Subcutaneous adipose tissue (tissue), 4 donors: Measurements from ENCODE around the gene IFNLR1. TPM values are rescaled to one million over a fixed set of nuclear protein-coding genes. Genes with fewer than 3 reads are reported as not detected.

ENCODE experiments used
- total RNA-seq, 4 donors: library from RNA; depleted of rRNA; stranded (reverse); fragments of >200 nt; gene quantifications; one replicate each; pipeline ENCODE4 v1.1.0, GENCODE V29; 2016
- TF ChIP-seq, protein P1 (sequence below): fragments of 450-650 bp; IDR thresholded peaks from one replicate; pipeline ENCODE4 v1.5.1; 2016; ENCODE audit warnings: low read depth, mild to moderate bottlenecking, control low read depth, antibody characterized with exemption, moderate library complexity

The IFNLR1 gene
- total RNA-seq, 4 donors from 2014 or later = 0.22 to 6.1 (median 0.49) TPM; not detected in 1

DNA sequence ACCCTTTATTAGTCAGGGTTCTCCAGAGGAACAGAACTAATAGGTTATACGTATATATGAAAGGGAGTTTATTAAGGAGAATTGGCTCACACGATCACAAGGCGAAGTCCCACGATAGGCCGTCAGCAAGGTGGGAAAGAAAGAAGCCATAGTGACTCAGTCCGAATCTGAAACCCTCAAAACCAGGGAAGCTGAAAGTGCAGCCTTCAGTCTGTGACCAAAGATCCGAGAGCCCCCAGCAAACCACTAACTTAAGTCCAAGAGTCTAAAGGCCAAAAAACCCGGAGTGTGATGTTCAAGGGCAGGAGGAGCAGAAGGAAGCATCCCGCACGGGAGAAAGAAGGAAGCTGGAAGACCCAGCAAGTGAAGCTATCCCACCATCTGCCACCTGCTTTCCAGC lies 9.9 kb downstream of the IFNLR1 start:
- TF ChIP-seq, protein P1, sequence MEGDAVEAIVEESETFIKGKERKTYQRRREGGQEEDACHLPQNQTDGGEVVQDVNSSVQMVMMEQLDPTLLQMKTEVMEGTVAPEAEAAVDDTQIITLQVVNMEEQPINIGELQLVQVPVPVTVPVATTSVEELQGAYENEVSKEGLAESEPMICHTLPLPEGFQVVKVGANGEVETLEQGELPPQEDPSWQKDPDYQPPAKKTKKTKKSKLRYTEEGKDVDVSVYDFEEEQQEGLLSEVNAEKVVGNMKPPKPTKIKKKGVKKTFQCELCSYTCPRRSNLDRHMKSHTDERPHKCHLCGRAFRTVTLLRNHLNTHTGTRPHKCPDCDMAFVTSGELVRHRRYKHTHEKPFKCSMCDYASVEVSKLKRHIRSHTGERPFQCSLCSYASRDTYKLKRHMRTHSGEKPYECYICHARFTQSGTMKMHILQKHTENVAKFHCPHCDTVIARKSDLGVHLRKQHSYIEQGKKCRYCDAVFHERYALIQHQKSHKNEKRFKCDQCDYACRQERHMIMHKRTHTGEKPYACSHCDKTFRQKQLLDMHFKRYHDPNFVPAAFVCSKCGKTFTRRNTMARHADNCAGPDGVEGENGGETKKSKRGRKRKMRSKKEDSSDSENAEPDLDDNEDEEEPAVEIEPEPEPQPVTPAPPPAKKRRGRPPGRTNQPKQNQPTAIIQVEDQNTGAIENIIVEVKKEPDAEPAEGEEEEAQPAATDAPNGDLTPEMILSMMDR = no peak

DNA sequence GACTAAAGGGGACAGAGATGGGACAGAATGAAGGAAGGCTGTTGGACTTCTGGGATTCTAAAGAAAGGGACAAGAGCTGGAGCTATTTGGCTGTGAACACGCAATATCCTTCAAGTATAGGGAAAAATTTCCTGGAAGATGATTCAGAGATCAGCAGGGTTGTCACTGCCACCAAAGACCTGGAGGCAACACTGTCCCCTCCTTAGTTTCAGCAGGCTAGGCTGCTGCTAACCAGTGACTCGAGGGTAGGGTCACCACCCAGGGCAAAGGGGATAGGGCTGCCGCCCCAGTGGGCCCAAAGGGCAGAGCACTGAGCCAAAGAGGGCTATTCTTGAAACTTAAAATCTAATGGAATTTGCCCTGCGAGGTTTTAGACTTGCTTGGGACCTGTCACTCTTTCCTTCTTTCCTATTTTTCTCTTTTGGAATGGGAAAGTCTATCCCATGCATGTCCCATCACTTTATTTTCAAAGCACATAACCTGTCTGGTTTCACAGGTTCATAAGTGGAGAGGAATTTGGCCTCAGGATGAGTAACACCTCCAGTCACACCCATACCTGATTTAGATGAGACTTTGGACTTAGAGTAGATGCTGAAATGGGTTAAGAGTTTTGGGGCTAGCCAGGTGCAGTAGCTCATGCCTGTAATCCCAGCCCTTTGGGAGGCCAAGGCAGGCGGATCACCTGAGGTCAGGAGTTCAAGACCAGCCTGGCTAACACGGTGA lies 11.9 kb downstream of the IFNLR1 start:
- TF ChIP-seq, protein P1 = no peak

DNA sequence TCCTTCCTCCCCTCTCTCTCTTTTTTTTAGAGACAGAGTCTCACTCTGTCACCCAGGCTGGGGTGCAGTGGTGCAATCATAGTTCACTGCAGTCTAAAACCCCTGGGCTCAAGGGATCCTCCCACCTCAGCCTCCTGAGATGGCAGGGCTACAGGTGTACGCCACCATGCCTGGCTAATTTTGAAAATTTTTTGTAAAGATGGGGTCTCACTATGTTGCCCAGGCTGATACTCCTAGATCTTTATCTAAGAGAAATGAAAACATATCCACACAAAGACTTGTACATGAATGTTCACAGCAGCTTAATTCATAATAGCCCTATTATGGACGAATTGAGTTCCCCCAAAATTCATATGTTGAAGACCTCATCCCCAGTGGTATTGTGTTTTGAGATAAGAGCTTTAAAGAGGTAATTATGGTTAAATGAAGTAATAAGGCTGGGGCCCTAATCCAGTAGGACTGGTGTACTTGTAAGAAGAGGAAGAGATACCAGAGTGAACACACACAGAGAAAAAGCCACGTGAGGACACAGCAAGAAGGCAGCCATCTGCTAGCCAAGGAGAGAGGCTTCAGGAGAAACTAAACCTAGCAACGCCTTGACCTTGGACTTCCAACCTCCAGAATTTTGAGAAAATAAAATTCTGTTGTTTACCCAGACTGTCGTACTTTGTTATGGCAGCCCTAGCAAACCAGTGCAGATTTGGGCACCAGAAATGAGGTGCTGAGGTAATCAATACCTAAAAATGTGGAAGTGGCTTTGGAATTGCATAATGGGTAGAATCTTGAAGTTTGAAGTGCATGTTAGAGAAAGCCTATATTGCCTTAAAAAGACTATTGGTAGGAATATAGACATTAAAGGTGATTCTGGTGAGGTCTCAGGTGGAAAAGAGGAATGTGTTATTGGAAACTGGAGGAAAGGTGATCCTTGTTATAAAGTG lies 13.2 kb downstream of the IFNLR1 start:
- TF ChIP-seq, protein P1 = no peak

DNA sequence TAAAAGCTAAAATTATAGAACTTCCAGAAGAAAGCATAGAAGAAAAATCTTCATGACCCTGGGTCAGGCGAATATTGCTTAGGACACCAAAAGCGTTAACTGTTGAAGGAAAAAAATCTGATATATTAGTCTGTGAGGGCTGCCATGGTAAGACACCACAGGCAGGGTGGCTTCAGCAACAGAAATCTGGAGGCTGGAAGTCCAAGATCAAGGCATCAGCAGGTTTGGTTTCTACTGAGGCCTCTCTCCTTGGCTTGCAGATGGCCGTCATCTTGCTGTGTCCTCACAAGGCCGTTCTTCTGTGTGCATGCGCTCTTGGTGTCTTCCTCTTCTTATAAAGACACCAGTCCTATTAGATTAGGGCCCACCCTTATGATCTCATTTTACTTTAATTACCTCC lies 14.5 kb downstream of the IFNLR1 start:
- TF ChIP-seq, protein P1 = no peak

DNA sequence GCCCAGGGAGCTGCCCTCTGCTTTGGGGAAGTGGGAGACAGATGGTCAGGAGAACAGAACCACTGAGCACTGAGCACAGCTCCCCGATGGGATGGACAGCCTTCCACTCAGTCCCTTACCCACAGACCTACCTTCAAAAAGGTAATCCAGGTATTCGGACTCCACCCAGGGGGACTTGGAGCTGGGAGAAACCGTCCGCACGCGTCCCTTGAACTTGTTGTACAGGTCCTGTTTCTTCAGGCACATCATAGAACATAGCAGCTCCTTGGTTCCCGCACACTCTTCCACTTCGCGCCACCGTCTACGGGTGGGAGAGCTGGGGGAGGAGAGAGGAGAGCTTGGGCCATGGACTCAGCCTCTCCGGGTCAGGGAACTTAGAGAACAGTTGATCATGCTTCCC lies 17.8 kb downstream of the IFNLR1 start:
- TF ChIP-seq, protein P1 = no peak

DNA sequence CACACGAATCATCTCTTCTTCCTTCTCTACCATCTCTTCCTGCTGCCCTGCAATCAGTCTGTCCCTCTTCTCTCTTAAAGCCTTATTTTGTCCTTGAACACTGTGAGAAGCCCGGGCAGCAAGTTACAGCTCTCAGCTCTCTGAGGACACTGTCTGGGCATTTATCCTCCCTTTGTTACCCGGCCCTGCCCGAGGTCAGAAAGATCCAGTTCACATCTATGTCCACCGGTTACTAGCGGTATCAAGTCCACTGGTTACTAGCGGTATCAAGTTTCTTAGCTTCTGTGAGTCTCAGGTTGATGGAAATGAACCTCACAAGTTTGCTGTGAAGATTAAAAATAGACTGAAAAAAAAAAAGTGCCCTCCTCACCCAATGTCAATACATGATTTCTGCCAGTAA lies 18.8 kb downstream of the IFNLR1 start:
- TF ChIP-seq, protein P1 = no peak

DNA sequence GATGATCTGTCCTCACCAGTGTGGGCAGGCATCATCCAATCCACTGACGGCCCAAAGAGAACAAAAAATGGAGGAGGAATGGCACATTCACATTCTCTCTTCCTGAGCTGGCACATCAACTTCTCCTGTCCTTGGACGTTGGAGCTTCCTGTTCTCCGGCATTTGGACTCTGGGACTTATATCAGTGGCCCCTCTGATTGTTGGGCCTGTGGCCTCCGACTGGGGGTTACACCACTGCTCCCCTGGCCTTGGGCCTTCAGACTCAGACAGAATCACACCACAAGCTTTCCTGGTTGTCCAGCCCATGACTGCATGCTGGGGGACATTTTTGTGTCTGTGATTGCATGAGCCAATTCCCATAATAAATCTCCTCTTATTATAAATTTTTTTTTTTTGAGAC lies 20.1 kb downstream of the IFNLR1 start:
- TF ChIP-seq, protein P1 = no peak
